Measurements from ENCODE around the gene VWA3B. TPM values are rescaled to one million over a fixed set of nuclear protein-coding genes. Genes with fewer than 3 reads are reported as not detected.

The VWA3B gene
- polyA plus RNA-seq, 1 donor (not counting 4 experiments of a cell fraction or from before 2014, with no cell fraction given), result not detected

- H3K4me2 ChIP-seq (ENCODE audit: control insufficient read depth, extremely low read depth, insufficient read depth, low read depth, low read length), result no peak overlapping the region
- H4K20me1 ChIP-seq (ENCODE audit: control insufficient read depth, extremely low read depth, insufficient read depth, low read length), result no peaks in the 10 kb centered on the region
- H3K9me3 ChIP-seq (ENCODE audit: control insufficient read depth, low read depth, low read length), result no peaks in the 10 kb centered on the region
- no peak overlapping the region for H3K27ac ChIP-seq (ENCODE audit: control insufficient read depth, insufficient read depth, low read length)
- no peaks in the 10 kb centered on the region for H3K36me3 ChIP-seq (ENCODE audit: control insufficient read depth in 2 of 2, extremely low read depth in 1 of 2, insufficient read depth in 2 of 2, low read length in 2 of 2)
- DNase-seq (ENCODE audit: low read depth, low spot score) (no peak), FAIRE-seq (no peak)
- H3K9ac ChIP-seq (ENCODE audit: control insufficient read depth, extremely low read depth, insufficient read depth, low read length), result no peak overlapping the region
- dilution Hi-C loops (cut with MboI; ENCODE audit: extremely low pct_ligation_motif_present, low sequenced_read_pairs), result no loop called here
- no peak overlapping the region for H2AFZ ChIP-seq (ENCODE audit: control insufficient read depth, low read length)
- H3K9me1 ChIP-seq (ENCODE audit: control insufficient read depth, extremely low read depth, insufficient read depth, low read length), result no peaks in the 10 kb centered on the region
- no peak overlapping the region for H3K4me3 ChIP-seq (ENCODE audit: control insufficient read depth in 2 of 3, extremely low read depth in 1 of 3, insufficient read depth in 2 of 3, low read depth in 1 of 3, low read length in 3 of 3)
- H3K27me3 ChIP-seq (ENCODE audit: control insufficient read depth, extremely low read depth, insufficient read depth, low read length), result no peaks in the 10 kb centered on the region
- H3K79me2 ChIP-seq (ENCODE audit: control insufficient read depth, insufficient read depth, low read length), result no peaks in the 10 kb centered on the region
- H3K4me1 ChIP-seq (ENCODE audit: control insufficient read depth, extremely low read depth, insufficient read depth, low read length), result no peaks in the 10 kb centered on the region
- TF ChIP-seq CTCF (optimal IDR thresholded peaks at IDR 0.05 in 1 of 3, IDR thresholded peaks at IDR 0.05 in 1 of 3, conservative IDR thresholded peaks at IDR 0.05 in 1 of 3; ENCODE audit: extremely low read depth in 1 of 3, insufficient read depth in 2 of 3, low read length in 3 of 3) (no peak), EZH2 (IDR thresholded peaks at IDR 0.05; ENCODE audit: low read length) (no peak)
Observed at GRCh38 chr2:98078701-98079100, 8.3 kb upstream of the VWA3B start.

- Histone ChIP-seq H3K27me3 (ENCODE audit: control insufficient read depth, extremely low read depth, insufficient read depth, low read length) (peaks cover 12% of the 10 kb centered on the region), H3K36me3 (ENCODE audit: control insufficient read depth in 2 of 2, extremely low read depth in 1 of 2, insufficient read depth in 2 of 2, low read length in 2 of 2) (no peaks in the 10 kb centered on the region), H3K79me2 (ENCODE audit: control insufficient read depth, insufficient read depth, low read length) (no peaks in the 10 kb centered on the region), H3K4me1 (ENCODE audit: control insufficient read depth, extremely low read depth, insufficient read depth, low read length) (peaks cover 3% of the 10 kb centered on the region), H2AFZ (ENCODE audit: control insufficient read depth, low read length) (no peak overlapping the region), H3K9me1 (ENCODE audit: control insufficient read depth, extremely low read depth, insufficient read depth, low read length) (no peaks in the 10 kb centered on the region), H3K4me3 (ENCODE audit: control insufficient read depth in 2 of 3, extremely low read depth in 1 of 3, insufficient read depth in 2 of 3, low read depth in 1 of 3, low read length in 3 of 3) (no peak overlapping the region), H3K9ac (ENCODE audit: control insufficient read depth, extremely low read depth, insufficient read depth, low read length) (no peak overlapping the region), H4K20me1 (ENCODE audit: control insufficient read depth, extremely low read depth, insufficient read depth, low read length) (no peaks in the 10 kb centered on the region), H3K4me2 (ENCODE audit: control insufficient read depth, extremely low read depth, insufficient read depth, low read depth, low read length) (no peak overlapping the region), H3K27ac (ENCODE audit: control insufficient read depth, insufficient read depth, low read length) (no peak overlapping the region), H3K9me3 (ENCODE audit: control insufficient read depth, low read depth, low read length) (no peaks in the 10 kb centered on the region)
- dilution Hi-C loops (cut with MboI; ENCODE audit: extremely low pct_ligation_motif_present, low sequenced_read_pairs), result no loop called here
- no peak for DNase-seq (ENCODE audit: low read depth, low spot score)
- FAIRE-seq, result no peak
- TF ChIP-seq CTCF (optimal IDR thresholded peaks at IDR 0.05 in 1 of 3, IDR thresholded peaks at IDR 0.05 in 1 of 3, conservative IDR thresholded peaks at IDR 0.05 in 1 of 3; ENCODE audit: extremely low read depth in 1 of 3, insufficient read depth in 2 of 3, low read length in 3 of 3), result no peak
- TF ChIP-seq EZH2 (IDR thresholded peaks at IDR 0.05; ENCODE audit: low read length), result no peak
Observed at GRCh38 chr2:98084151-98084868, 2.7 kb upstream of the VWA3B start.

Data from keratinocyte (primary cell).